Stimulated activated CD8-positive, alpha-beta memory T cell treated with anti-CD3 and anti-CD28 coated beads, Interleukin-7, amount 100 ng/mL, for 1 hour (primary cell): ENCODE data around the gene HSD11B2.

Experiments used
- DNase-seq, 2 donors: peaks; one replicate each; pipeline ENCODE4 v3.0.0-alpha.2; 2020; ENCODE audit warnings: low read depth in 2 of 2

HSD11B2 gene

GRCh38 chr16:67396159-67397035 is 34.5 kb upstream of the HSD11B2 start:
- DNase-seq = no peak

GRCh38 chr16:67397036-67397801 is 33.7 kb upstream of the HSD11B2 start:
- DNase-seq = no peak

- DNase-seq = no peak
Observed at GRCh38 chr16:67397812-67398545, 32.9 kb upstream of the HSD11B2 start.

- DNase-seq = no peak
Observed at GRCh38 chr16:67398546-67399217, 32.2 kb upstream of the HSD11B2 start.

GRCh38 chr16:67399218-67399733 is 31.6 kb upstream of the HSD11B2 start:
- no peak for DNase-seq

- no peak for DNase-seq
Observed at GRCh38 chr16:67399749-67400704, 30.9 kb upstream of the HSD11B2 start.

DNA sequence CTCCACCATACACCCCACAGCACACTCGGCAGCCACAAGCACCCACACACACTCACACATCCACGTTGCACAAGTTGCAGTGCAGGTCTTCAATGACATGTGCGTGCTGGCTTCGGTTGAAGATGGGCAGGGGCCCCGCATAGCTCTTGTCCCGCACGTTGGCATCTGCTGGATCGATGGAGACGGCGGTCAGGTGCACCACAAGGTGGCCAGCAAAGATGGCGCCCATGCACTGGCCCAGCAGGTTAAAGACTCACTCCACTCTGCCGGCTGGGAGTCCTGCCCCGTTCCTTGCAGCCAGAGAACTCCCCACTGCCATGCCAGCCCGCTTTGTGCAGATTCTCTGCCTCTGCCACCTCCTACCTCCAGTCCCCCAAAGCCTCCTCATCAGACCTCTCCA is 30.0 kb upstream of the HSD11B2 start:
- no peak for DNase-seq

DNA sequence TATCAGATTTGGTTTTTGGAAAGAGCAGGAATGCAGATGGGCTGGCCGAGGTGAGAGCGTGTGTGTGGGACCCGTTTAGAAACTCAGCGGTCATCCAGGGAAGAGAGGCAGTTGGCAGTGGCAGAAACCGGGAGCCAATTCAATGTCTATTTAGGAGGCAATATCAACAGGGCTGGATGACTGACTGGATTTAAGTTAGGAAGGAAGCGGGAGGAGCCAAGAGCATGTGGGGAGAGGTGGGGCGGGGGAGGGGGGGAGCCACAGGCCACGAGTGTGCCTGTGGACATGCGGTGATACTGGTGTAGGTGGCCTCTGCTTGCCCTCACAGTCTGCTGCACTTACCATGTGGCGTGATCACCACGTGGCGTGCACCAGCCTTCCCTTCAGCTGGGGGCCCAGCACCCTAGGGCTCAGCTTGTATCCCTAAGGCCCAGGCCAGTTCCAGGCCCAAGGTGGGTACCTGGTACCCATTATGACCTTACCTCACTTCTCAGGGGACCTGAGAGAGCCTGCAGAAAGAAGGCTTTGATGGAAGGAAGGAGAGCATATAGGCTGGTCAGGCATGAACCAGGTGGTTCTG is 26.9 kb upstream of the HSD11B2 start:
- DNase-seq = no peak

- DNase-seq = no peak
Observed at GRCh38 chr16:67404740-67405226, 26.1 kb upstream of the HSD11B2 start.

- DNase-seq = no peak
Observed at GRCh38 chr16:67405336-67405735, 25.6 kb upstream of the HSD11B2 start.

DNA sequence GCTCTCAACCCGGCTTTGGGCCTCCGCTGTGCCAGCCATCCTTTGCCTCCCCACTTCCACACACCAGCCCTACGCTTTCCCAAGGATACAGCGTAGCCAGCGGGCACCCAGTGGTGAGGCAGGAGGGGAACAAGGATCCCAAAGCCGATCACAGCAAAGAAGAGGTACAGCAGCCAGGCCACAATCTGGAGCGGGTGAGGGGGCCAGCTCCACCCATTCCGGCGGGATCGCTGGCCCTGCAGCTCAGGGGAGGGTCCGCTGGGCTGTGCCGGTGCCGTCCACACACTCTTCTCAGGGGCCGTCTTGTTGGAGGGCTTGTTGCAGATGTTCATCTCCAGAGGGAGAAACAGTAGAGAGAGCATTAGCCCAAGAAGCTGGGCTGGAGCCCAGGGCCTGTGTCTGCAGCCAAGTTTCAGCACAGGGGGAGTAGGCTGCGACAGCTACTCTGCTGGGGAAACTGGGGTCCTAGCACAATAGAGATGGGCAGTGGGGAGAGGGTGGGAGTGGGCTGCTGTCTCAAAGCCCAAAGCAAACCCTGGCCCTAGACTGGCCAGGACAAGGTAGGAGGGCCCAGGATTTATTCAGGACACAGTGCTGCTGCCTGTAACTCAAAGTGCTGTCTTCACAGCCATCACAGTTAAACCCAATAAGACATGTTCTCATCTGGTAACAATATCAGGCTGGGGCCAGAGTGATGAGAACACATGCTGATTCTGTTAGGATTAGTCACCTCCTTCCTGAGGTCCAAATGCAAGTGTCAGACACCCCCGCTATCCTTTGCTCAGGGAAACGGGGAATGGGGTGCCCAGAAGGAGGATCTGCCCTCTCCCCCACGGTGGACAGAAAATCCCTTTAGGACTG is 24.6 kb upstream of the HSD11B2 start:
- no peak for DNase-seq

- DNase-seq = no peak
Observed at GRCh38 chr16:67407176-67407787, 23.6 kb upstream of the HSD11B2 start.

GRCh38 chr16:67407788-67408452 is 23.0 kb upstream of the HSD11B2 start:
- DNase-seq = no peak

- no peak for DNase-seq
Observed at GRCh38 chr16:67409631-67410030, 21.3 kb upstream of the HSD11B2 start.

DNA sequence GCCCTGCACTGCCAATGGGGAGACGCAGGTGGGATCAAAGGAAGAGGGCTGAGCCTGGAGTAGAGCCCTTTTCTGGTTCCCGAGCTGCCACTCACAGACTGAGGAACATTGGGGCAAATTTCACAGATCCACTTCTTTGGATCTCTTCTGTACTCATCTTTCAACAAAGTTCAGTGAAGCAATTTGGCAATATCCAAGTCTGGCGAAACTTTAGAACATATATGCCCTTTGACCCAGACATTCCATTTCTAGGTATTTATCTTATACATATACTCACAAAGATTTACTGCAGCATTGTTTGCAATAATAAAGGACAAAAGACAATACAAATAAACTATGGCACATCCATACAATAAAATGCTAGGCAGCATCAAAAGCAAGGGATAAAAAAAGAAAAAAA is 19.6 kb upstream of the HSD11B2 start:
- DNase-seq = no peak

DNA sequence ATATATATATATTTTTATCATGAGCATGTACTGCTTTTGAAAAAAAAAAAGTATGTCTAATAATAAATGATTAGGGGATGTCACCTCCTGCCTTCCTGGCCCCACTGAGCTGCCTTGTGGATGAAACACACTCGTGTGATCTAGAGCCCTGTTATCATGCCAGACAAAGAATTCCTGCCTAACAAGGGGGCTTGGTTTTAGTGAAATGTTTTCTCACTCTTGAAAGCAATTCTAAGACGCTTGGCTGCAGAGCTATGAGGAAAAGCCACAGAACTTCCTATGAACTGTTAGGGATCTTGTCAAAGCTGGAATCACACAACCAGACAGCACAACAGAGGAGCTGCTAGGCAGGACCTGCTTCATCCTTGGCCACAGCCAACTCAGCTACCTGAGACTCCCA is 18.6 kb upstream of the HSD11B2 start:
- no peak for DNase-seq

GRCh38 chr16:67413978-67414911 is 16.7 kb upstream of the HSD11B2 start:
- no peak for DNase-seq
